Fibroblast of skin of scalp (primary cell): ENCODE measurements around the gene NAV3.

Experiments
- DNase-seq: peaks from one replicate; pipeline ENCODE4 v3.0.0-alpha.2; 2013

Gene NAV3

GRCh38 chr12:77842430-77842829 lies 11.7 kb downstream of the NAV3 start:
- DNase-seq, result no peak

GRCh38 chr12:77845831-77846230 lies 15.1 kb downstream of the NAV3 start:
- DNase-seq, result peak; percentile 51

GRCh38 chr12:77847060-77847541 lies 16.4 kb downstream of the NAV3 start:
- peak; percentile 49 for DNase-seq

GRCh38 chr12:77847680-77848431 lies 17.2 kb downstream of the NAV3 start:
- DNase-seq, result peak; percentile 79

GRCh38 chr12:77850129-77850528 lies 19.4 kb downstream of the NAV3 start:
- DNase-seq, result no peak

- no peak for DNase-seq
Observed at GRCh38 chr12:77850698-77851097, 20.0 kb downstream of the NAV3 start.

- DNase-seq, result peak; percentile 14
Observed at GRCh38 chr12:77855548-77855947, 24.9 kb downstream of the NAV3 start.

GRCh38 chr12:77861317-77861716 lies 30.6 kb downstream of the NAV3 start:
- no peak for DNase-seq

- no peak for DNase-seq
Observed at GRCh38 chr12:77865178-77865577, 34.5 kb downstream of the NAV3 start.

GRCh38 chr12:77878901-77879300 lies 48.2 kb downstream of the NAV3 start:
- no peak for DNase-seq

- no peak for DNase-seq
Observed at GRCh38 chr12:77882709-77883108, 52.0 kb downstream of the NAV3 start.

- peak; percentile 18 for DNase-seq
Observed at GRCh38 chr12:77888611-77889010, 57.9 kb downstream of the NAV3 start.

- DNase-seq, result no peak
Observed at GRCh38 chr12:77891518-77892147, 60.9 kb downstream of the NAV3 start.

GRCh38 chr12:77893918-77894317 lies 63.2 kb downstream of the NAV3 start:
- peak; percentile 2 for DNase-seq

- no peak for DNase-seq
Observed at GRCh38 chr12:77894556-77894955, 63.9 kb downstream of the NAV3 start.

GRCh38 chr12:77895699-77896098 lies 65.0 kb downstream of the NAV3 start:
- DNase-seq, result no peak

GRCh38 chr12:77907936-77908335 lies 77.2 kb downstream of the NAV3 start:
- DNase-seq, result no peak

- no peak for DNase-seq
Observed at GRCh38 chr12:77914081-77914488, 83.4 kb downstream of the NAV3 start.

- no peak for DNase-seq
Observed at GRCh38 chr12:77915071-77915600, 84.4 kb downstream of the NAV3 start.

- DNase-seq, result no peak
Observed at GRCh38 chr12:77916276-77916675, 85.6 kb downstream of the NAV3 start.

GRCh38 chr12:77918046-77918445 lies 87.4 kb downstream of the NAV3 start:
- DNase-seq, result no peak

- no peak for DNase-seq
Observed at GRCh38 chr12:77919450-77919849, 88.8 kb downstream of the NAV3 start.

GRCh38 chr12:77923882-77924281 lies 93.2 kb downstream of the NAV3 start:
- peak; percentile 86 for DNase-seq

- peak; percentile 81 for DNase-seq
Observed at GRCh38 chr12:77924703-77925102, 94.0 kb downstream of the NAV3 start.
